Fibroblast of mammary gland (primary cell): ENCODE data around the gene B4GALNT1.
"Not testable (repeated sequence)": the region's sequence is repeated elsewhere in the genome, so short reads cannot be mapped to it uniquely, and the experiment has no call there.

Experiments
- DNase-seq: peaks from one replicate; pipeline ENCODE4 v3.0.0-alpha.2; 2010; ENCODE audit warnings: low read depth
- H3K4me3 ChIP-seq: 2 replicates; pipeline ENCODE4 v1.5.1; 2011; ENCODE audit warnings: low read depth, mild to moderate bottlenecking, low read length, moderate library complexity; ENCODE audit not compliant: control insufficient read depth
- CTCF ChIP-seq: conservative IDR thresholded peaks from 2 replicates; pipeline ENCODE4 v1.5.1; 2011; ENCODE audit warnings: low read depth, low read length, inconsistent platforms; ENCODE audit not compliant: control insufficient read depth, insufficient read depth

Gene B4GALNT1

GRCh38 chr12:57621497-57622292 is 11.3 kb downstream of the B4GALNT1 start:
- peak overlapping the region; percentile 30 for H3K4me3 ChIP-seq
- peak; percentile 75 for TF ChIP-seq CTCF
- peak; percentile 16 for DNase-seq

- no peak for TF ChIP-seq CTCF
- peak overlapping the region; percentile 30 for H3K4me3 ChIP-seq
- no peak for DNase-seq
These were observed 12.0 kb downstream of the B4GALNT1 start for GRCh38 chr12:57620936-57621496.

GRCh38 chr12:57620245-57620935 is 12.6 kb downstream of the B4GALNT1 start:
- TF ChIP-seq CTCF: no peak
- H3K4me3 ChIP-seq: no peak overlapping the region

GRCh38 chr12:57619434-57620244 is 13.4 kb downstream of the B4GALNT1 start:
- no peak for DNase-seq
- no peak overlapping the region for H3K4me3 ChIP-seq
- TF ChIP-seq CTCF: no peak

More at GRCh38 chr12:57620245-57620935, 12.6 kb downstream of the B4GALNT1 start:
- no peak for DNase-seq

- H3K4me3 ChIP-seq: no peak overlapping the region
- TF ChIP-seq CTCF: no peak
- DNase-seq: no peak
These were observed 14.0 kb downstream of the B4GALNT1 start for GRCh38 chr12:57618966-57619433.

- H3K4me3 ChIP-seq: not testable (repeated sequence)
These were observed 14.6 kb downstream of the B4GALNT1 start for GRCh38 chr12:57618431-57618830.

GRCh38 chr12:57617942-57618341 is 15.1 kb downstream of the B4GALNT1 start:
- DNase-seq: no peak
- TF ChIP-seq CTCF: no peak
- H3K4me3 ChIP-seq: no peak overlapping the region

More at GRCh38 chr12:57618431-57618830, 14.6 kb downstream of the B4GALNT1 start:
- not testable (repeated sequence) for DNase-seq
